ENCODE measurements around the gene LYST.

Gene LYST

GRCh38 chr1:235631816-235632215 lies 234.9 kb downstream of the LYST start:
- H3K9ac ChIP-seq (ENCODE audit: low read depth, low read length, poor library complexity, severe bottlenecking), result no peak overlapping the region
- H2AFZ ChIP-seq (ENCODE audit: low read length), result no peak overlapping the region
- no peak overlapping the region for H3K4me3 ChIP-seq (ENCODE audit: low read length, poor library complexity, severe bottlenecking)
- no peaks in the 10 kb centered on the region for H3K27me3 ChIP-seq (ENCODE audit: insufficient read depth, low read length, poor library complexity, severe bottlenecking)
- TF ChIP-seq CTCF (conservative IDR thresholded peaks at IDR 0.05; ENCODE audit: low read length) (peak; percentile 34), EZH2phosphoT487 (IDR thresholded peaks at IDR 0.05; ENCODE audit: borderline replicate concordance) (no peak)
- H3K9me3 ChIP-seq (ENCODE audit: insufficient read depth, low read depth, low read length), result no peaks in the 10 kb centered on the region
- H3F3A ChIP-seq (ENCODE audit: low read depth), result no peaks in the 10 kb centered on the region
- no peaks in the 10 kb centered on the region for H3K9me2 ChIP-seq (replicated peaks; ENCODE audit: low read depth, low read length)
- H3K36me3 ChIP-seq (ENCODE audit: insufficient read depth, low read length), result no peaks in the 10 kb centered on the region
- no peaks in the 10 kb centered on the region for H3K4me1 ChIP-seq (ENCODE audit: insufficient read depth, low read length, poor library complexity, severe bottlenecking)
- no peaks in the 10 kb centered on the region for H4K20me1 ChIP-seq (ENCODE audit: insufficient read depth, low read length, poor library complexity, severe bottlenecking)
- H3K4me2 ChIP-seq (ENCODE audit: low read depth, low read length, poor library complexity, severe bottlenecking), result no peak overlapping the region
- H3K79me2 ChIP-seq (ENCODE audit: insufficient read depth, low read length), result no peaks in the 10 kb centered on the region

- no peaks in the 10 kb centered on the region for H3K36me3 ChIP-seq (ENCODE audit: insufficient read depth, low read length)
These were observed 238.2 kb downstream of the LYST start for GRCh38 chr1:235628316-235629005.

GRCh38 chr1:235625831-235626230 lies 240.9 kb downstream of the LYST start:
- Histone ChIP-seq H3K79me2 (ENCODE audit: insufficient read depth, low read length) (no peaks in the 10 kb centered on the region), H2AFZ (ENCODE audit: low read length) (no peak overlapping the region), H3F3A (ENCODE audit: low read depth) (no peaks in the 10 kb centered on the region), H3K4me2 (ENCODE audit: low read depth, low read length, poor library complexity, severe bottlenecking) (no peak overlapping the region), H3K4me1 (ENCODE audit: insufficient read depth, low read length, poor library complexity, severe bottlenecking) (peaks cover 12% of the 10 kb centered on the region), H4K20me1 (ENCODE audit: insufficient read depth, low read length, poor library complexity, severe bottlenecking) (no peaks in the 10 kb centered on the region), H3K27me3 (ENCODE audit: insufficient read depth, low read length, poor library complexity, severe bottlenecking) (no peaks in the 10 kb centered on the region), H3K9me2 (replicated peaks; ENCODE audit: low read depth, low read length) (no peaks in the 10 kb centered on the region), H3K9ac (ENCODE audit: low read depth, low read length, poor library complexity, severe bottlenecking) (no peak overlapping the region), H3K9me3 (ENCODE audit: insufficient read depth, low read depth, low read length) (no peaks in the 10 kb centered on the region), H3K4me3 (ENCODE audit: low read length, poor library complexity, severe bottlenecking) (no peak overlapping the region), H3K36me3 (ENCODE audit: insufficient read depth, low read length) (no peaks in the 10 kb centered on the region)
- no peak for TF ChIP-seq EZH2phosphoT487 (IDR thresholded peaks at IDR 0.05; ENCODE audit: borderline replicate concordance)
- TF ChIP-seq CTCF (conservative IDR thresholded peaks at IDR 0.05; ENCODE audit: low read length), result no peak

More at GRCh38 chr1:235628316-235629005, 238.2 kb downstream of the LYST start:
- Histone ChIP-seq H3F3A (ENCODE audit: low read depth) (no peaks in the 10 kb centered on the region), H3K9ac (ENCODE audit: low read depth, low read length, poor library complexity, severe bottlenecking) (no peak overlapping the region), H4K20me1 (ENCODE audit: insufficient read depth, low read length, poor library complexity, severe bottlenecking) (no peaks in the 10 kb centered on the region), H2AFZ (ENCODE audit: low read length) (no peak overlapping the region), H3K4me1 (ENCODE audit: insufficient read depth, low read length, poor library complexity, severe bottlenecking) (peaks cover 6% of the 10 kb centered on the region), H3K4me2 (ENCODE audit: low read depth, low read length, poor library complexity, severe bottlenecking) (no peak overlapping the region), H3K9me3 (ENCODE audit: insufficient read depth, low read depth, low read length) (no peaks in the 10 kb centered on the region), H3K4me3 (ENCODE audit: low read length, poor library complexity, severe bottlenecking) (no peak overlapping the region), H3K9me2 (replicated peaks; ENCODE audit: low read depth, low read length) (no peaks in the 10 kb centered on the region), H3K79me2 (ENCODE audit: insufficient read depth, low read length) (no peaks in the 10 kb centered on the region), H3K27me3 (ENCODE audit: insufficient read depth, low read length, poor library complexity, severe bottlenecking) (no peaks in the 10 kb centered on the region)
- TF ChIP-seq EZH2phosphoT487 (IDR thresholded peaks at IDR 0.05; ENCODE audit: borderline replicate concordance) (no peak), CTCF (conservative IDR thresholded peaks at IDR 0.05; ENCODE audit: low read length) (no peak)
